Stimulated activated CD8-positive, alpha-beta memory T cell treated with anti-CD3 and anti-CD28 coated beads, Interleukin-7, amount 100 ng/mL, for 1 hour (primary cell): Measurements from ENCODE around the gene ARFRP1.
A peak's percentile ranks its signal among the peaks of the same experiment; 100 is the strongest.

Experiments
- DNase-seq, 2 donors: peaks; one replicate each; pipeline ENCODE4 v3.0.0-alpha.2; 2020; ENCODE audit warnings: low read depth in 2 of 2

Gene ARFRP1

DNA sequence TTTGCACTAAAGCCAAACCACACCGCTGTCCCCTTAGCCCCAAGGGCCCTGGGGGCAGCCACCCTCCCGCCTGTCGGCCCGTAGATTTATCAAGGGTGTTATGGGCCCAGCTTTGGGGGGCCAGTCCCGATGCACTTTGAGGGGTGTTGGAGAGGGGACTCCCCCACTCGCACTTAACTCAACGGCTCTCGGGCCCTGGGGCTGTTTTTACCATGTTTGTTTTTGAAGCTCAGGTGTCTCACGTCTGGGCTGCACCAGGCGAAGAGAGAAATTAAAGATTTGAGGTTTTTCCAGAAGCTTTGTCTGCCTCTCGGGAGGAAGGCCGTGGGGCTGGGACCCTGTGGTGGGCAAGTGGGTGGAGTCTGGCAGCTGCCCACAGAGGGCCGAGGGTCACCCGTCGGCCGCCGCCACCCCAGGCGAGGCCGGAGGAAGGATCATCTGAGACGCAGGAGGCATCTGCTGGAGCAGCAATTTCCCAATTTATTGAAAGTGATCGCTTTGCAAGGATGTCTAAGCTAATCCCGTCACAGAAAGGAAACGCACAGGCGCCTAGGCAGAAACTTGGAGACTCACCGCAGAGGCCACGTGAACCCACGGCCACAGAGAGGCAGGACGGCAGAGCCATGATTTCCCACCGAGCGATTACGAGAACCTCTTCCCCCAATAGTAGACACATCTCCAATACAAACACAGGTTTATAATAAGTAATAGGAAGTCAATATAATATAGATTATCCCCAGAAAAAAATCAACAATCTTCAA lies 35.6 kb upstream of the ARFRP1 start:
- no peak for DNase-seq

DNA sequence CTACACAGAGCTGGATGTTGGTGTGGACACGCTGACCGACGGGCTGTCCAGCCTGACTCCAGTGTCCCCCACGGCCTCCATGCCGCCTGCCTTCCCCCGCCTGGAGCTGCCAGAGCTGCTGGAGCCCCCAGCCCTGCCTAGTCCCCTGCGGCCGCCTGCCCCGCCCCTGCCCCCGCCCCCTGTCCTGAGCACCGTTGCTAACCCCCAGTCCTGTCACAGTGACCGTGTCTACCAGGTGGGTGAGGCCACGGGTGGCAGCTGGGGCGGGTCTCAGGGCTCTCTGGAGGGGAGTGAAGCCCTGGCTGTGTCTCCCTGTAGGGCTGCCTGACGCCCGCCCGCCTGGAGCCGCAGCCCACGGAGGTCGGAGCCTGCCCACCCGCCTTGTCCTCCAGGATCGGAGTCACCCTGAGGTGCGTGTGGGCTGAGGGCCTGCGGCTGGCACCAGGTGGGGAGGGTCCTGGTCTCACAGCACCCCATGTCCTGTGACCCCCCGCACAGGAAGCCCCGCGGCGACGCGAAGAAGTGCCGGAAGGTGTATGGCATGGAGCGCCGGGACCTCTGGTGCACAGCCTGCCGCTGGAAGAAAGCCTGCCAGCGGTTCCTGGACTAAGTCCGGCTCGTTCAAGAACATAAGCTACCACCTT lies 34.7 kb upstream of the ARFRP1 start:
- no peak for DNase-seq

GRCh38 chr20:63741676-63742380 lies 34.1 kb upstream of the ARFRP1 start:
- DNase-seq, result no peak

DNA sequence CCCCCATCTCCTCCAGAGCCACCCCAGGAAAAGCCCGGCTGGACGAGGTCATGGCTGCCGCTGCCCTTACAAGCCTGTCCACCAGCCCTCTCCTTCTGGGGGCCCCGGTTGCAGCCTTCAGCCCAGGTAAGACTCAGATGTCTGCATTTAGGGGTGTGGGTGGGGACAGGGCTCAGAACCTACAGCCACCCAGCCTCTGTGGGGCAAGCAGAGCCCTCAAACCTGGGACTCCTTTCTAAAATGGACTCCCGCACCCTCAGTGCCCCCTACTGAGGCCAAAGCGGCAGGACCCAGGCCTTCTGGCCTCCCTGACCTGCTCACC lies 33.5 kb upstream of the ARFRP1 start:
- DNase-seq, result no peak

- DNase-seq, result no peak
Observed at GRCh38 chr20:63740627-63741353, 33.0 kb upstream of the ARFRP1 start.

DNA sequence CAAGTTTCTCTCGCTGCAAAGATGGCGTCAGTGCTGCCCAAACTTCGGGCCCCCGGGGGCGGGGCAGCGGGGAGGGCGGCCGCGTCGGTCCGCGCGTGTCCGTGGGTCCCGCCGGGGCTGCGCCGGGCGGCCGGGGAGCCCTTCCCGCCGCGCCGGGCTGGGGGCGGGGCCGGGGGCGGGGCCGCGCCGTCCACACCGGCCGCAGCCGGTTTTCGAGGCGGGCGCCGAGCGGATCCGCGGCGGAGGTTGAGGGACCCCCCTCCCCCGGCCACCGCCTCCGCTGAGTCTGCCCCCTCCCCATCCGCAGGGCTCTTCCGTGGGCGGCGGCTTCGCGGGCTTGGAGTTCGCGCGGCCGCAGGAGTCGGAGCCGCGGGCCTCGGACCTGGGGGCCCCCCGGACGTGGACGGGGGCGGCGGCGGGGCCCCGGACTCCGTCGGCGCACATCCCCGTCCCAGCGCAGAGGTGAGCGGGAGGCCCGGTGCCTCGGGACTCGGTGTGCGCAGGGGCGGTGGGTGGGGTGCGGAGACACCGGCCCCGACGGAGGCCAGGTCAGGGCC lies 32.4 kb upstream of the ARFRP1 start:
- no peak for DNase-seq

DNA sequence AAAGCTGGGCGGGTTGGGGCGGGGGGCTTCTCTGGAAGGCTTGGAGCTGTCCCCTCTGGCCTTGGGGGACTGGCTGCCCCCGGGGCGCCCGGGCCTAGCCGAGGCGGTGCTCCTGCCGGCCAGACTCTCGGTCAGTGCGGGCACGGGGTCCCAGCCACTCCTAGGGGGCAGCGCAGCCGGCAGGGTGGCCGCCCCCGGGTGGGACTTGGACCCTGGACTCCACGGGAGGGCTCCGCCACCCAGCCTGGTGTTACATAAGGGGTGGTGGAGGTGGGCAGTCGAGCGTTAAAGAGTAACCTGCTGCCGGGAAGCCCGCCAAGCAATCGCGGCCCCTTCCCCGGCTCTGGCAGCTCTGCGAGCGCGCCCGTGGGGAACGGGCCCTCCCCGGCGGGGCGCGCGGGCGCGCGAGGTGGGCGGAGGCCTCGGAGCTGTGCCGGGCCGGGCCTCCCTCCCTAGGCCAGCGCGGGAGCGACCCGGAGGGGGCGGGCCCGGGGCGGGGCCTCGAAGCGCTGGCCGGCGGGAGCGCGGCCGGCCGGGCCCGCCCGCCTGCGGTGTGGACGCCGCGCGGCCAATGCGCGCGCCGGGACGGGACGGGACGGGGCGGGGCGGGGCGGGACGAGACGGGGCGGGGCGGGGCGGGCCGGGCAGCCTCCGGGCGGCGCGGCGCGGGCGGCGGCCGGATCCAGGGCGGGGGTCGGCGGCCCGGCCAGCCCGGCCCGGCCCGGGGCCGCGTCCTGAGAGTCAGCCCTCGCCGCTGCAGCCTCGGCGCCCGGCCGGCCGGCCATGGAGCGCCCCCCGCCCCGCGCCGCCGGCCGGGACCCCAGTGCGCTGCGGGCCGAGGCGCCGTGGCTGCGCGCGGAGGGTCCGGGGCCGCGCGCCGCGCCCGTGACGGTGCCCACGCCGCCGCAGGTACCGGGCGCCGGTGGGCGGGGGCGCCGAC lies 31.6 kb upstream of the ARFRP1 start, which contains the start of gene SLC2A4RG:
Gene SLC2A4RG, plus strand, starts transcription at position 647 of the 940 bp plus-strand sequence. Its CDS starts 137 bp downstream, at position 784.
- DNase-seq, result peak in 1 of 2 donors; percentile 39

DNA sequence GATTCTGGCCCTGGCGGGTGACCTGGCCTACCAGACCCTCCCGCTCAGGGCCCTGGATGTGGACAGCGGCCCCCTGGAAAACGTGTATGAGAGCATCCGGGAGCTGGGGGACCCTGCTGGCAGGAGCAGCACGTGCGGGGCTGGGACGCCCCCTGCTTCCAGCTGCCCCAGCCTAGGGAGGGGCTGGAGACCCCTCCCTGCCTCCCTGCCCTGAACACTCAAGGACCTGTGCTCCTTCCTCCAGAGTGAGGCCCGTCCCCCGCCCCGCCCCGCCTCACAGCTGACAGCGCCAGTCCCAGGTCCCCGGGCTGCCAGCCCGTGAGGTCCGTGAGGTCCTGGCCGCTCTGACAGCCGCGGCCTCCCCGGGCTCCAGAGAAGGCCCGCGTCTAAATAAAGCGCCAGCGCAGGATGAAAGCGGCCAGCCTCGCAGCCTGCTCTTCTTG lies 30.9 kb upstream of the ARFRP1 start:
- no peak for DNase-seq

DNA sequence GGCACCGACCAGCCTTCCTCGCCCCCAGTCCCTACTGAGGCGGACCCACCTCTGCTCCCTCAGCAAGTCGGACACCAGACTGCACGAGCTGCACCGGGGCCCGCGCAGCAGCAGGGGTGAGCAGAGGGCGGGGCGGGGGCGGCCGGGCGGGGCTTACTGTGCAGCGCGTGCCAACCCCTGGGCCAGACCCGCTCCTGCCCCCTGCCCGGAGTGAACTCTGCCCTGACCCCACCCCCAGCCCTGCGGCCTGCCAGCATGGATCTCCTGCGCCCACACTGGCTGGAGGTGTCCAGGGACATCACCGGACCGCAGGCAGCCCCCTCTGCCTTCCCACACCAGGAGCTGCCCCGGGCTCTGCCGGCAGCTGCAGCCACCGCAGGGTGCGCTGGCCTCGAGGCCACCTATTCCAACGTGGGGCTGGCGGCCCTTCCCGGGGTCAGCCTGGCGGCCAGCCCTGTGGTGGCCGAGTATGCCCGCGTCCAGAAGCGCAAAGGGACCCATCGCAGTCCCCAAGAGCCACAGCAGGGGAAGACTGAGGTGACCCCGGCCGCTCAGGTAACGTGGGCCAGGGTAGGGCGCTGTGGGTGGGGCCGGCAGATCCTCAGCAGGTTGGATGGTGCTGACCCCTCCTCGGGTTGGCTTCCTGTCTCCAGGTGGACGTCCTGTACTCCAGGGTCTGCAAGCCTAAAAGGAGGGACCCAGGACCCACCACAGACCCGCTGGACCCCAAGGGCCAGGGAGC lies 30.3 kb upstream of the ARFRP1 start:
- DNase-seq, result no peak

DNA sequence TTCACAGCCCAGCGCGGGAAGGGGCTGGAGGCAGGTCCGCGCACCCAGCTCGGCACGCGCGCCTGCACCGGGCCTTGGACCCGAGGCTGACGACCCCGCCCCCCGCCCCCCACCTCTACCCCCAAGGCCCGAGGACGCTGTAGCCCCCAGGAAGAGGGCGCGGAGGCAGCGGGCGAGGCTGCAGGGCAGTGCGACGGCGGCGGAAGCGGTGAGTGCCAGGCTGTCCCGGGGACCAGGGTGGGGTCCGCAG lies 29.8 kb upstream of the ARFRP1 start:
- DNase-seq, result no peak

- DNase-seq, result peak; percentile 29 to 36
Observed at GRCh38 chr20:63736893-63737694, 29.3 kb upstream of the ARFRP1 start.

DNA sequence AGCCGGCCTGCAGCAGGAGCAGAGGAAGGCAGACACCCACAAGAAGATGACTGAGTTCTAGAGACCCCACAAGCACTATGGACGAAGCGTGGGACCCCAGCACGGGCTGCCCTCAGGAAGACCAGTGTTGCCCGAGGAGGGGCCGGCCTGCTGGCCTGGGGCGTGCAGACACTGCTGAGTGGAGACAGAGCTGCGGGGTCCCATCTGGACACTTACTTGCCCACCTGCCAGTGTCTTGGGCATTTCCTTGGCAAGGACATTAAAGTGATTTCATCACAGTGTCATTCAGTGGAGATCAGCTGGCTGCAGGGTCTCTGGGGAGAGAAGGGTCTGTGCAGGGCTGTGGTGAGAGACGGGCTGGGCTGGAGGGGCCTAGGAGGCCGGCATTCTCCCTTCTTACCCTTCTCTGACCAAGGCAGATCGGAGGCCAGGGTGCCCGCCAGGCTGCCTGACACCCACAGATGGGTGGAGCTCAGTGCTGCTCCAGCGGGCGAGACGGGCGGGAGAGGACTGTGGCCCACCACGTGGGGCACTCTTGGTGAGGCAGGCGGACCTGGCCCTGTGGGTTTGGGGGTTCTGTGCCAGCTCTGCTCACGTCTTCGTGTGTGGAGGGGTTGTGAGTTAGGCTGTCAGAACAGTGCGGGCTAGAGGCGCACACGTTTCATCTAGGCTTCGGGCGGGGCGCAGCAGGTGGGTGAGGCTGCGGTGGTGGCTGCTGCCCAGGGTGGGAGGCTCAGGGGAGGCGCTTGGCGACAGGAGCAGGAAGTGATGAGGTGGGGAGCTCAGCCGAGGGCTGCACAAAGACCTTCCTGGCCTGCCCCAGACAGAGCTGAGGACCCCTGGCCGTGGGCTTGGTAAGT lies 28.3 kb upstream of the ARFRP1 start, which contains the start of gene LIME1:
Gene LIME1, plus strand, starts transcription at position 806 of the 860 bp plus-strand sequence. CDS start 886 bp downstream, outside the sequence.
- DNase-seq, result peak; percentile 46 to 56

DNA sequence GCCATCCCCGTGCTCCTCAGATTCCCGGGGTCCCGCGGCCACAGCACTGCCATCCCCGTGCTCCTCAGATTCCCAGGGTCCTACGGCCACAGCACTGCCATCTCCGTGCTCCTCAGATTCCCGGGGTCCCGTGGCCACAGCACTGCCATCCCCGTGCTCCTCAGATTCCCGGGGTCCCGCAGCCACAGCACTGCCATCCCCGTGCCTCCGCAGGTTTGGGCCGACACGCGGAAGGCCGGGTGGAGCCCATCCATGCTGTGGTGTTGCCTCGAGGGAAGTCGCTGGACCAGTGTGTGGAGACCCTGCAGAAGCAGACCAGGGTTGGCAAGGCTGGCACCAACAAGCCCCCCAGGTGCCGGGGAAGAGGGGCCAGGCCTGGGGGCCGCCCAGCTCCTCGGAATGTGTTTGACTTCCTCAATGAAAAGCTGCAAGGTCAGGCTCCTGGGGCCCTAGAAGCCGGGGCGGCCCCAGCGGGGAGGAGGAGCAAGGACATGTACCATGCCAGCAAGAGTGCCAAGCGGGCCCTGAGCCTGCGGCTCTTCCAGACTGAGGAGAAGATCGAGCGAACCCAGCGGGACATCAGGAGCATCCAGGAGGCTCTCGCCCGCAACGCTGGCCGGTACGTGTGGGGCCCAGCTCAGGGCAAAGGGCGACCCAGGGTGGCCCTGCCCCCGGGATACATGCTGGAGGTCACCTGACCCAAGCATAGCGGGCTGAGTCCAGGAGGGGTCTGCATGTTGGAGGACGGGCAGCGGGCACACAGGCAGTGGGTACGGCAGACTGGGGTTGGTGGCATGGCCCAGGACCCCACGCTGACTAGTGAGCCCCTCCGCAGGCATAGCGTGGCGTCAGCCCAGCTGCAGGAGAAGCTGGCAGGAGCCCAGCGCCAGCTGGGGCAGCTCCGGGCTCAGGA lies 27.4 kb upstream of the ARFRP1 start:
- DNase-seq, result no peak

DNA sequence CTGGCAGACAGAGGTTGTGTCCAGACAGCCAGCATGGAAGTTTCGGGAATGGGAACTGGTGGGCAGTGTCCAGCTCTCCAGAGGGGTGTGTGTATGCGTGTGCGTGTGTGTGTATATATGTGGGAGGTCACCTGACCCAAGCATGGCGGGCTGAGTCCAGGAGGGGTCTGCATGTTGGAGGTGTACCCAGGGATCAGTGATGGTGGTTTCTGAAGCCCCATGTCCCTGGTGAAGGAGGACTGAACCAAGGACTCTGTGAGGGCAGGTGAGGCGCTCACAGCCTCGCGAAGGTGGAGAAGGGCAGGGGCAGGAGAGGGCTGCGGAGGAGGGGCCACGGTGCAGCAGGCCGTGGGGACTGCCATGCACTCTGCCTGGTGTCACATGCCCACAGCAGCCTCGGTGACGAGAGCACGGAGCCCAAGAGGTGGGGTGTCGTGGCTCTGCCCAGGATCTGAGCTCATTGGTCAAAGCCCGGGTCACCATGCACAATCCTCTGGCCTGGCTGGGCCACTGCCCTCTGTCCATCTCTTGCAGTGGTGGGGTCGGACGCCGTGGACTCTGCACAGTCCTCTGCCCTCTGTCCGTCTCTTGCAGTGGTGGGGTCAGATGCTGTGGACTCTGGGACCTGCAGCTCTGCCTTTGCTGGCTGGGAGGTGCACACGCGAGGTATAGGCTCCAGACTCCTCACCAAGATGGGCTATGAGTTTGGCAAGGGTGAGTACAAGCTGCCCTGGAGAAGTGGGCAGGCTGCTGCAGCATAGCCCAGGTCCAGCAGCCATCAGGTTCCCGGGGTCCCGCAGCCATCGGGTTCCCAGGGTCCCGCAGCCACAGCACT lies 26.6 kb upstream of the ARFRP1 start:
- DNase-seq, result no peak

- DNase-seq, result no peak
Observed at GRCh38 chr20:63733579-63734081, 25.9 kb upstream of the ARFRP1 start.

DNA sequence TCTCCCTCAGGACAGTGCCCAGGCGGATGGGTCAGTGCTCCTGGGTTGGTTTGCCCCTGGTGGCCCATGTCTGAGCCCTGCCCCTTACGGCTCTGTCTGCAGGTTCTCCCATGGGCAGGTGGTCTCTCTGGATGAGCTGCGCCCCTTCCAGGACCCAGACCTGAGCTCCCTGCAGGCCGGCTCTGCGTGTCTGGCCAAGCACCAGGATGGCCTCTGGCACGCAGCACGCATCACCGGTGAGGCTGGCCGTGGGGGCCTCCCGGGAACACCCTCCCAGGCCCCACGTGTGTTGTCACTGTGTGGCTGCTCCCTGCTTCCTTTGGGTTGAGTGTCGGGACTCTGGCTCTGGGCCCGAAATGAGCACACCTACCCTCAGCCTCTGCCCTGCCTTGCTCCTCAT lies 25.3 kb upstream of the ARFRP1 start:
- no peak for DNase-seq
